Activated T-cell treated with anti-CD3 and anti-CD28 coated beads, Interleukin-2, amount 50 U/mL, for 72 hours (primary cell): ENCODE data around the gene TLE7. TPM values are rescaled to one million over a fixed set of nuclear protein-coding genes. Genes with fewer than 3 reads are reported as not detected.

Source experiments
- ATAC-seq, 2 donors: fragments of 150-1000 bp; cut with Tn5 transposase; replicated peaks in 1 of 2; 2 replicates each; pipeline ENCODE4 v1.10.0; 2021; ENCODE audit warnings: moderate library complexity in 2 of 2, mild to moderate bottlenecking in 1 of 2
- DNase-seq, 2 donors: peaks; one replicate each; pipeline ENCODE4 v3.0.0; 2021 to 2022; ENCODE audit warnings: mixed read lengths in 1 of 2
- H3K27ac Mint-ChIP-seq: one replicate; pipeline ENCODE4 v1.8.0; 2022; ENCODE audit warnings: mild to moderate bottlenecking, moderate library complexity, mixed read lengths
- H3K27me3 Mint-ChIP-seq: one replicate; pipeline ENCODE4 v1.8.0; 2022; ENCODE audit warnings: low read depth, mixed read lengths
- H3K36me3 Mint-ChIP-seq, 2 donors: one replicate each; pipeline ENCODE4 v1.8.0; 2022; ENCODE audit warnings: mixed read lengths in 2 of 2, mild to moderate bottlenecking in 1 of 2; ENCODE audit not compliant: insufficient read depth in 2 of 2
- H3K4me1 Mint-ChIP-seq: one replicate; pipeline ENCODE4 v1.8.0; 2022; ENCODE audit warnings: low read depth, mixed read lengths
- H3K4me3 Mint-ChIP-seq, 2 donors: one replicate each; pipeline ENCODE4 v1.8.0; 2022; ENCODE audit warnings: mild to moderate bottlenecking in 2 of 2, mixed read lengths in 2 of 2, moderate library complexity in 2 of 2
- H3K9me3 Mint-ChIP-seq, 2 donors: one replicate each; pipeline ENCODE4 v1.8.0; 2022; ENCODE audit warnings: mixed read lengths in 2 of 2
- total RNA-seq, 2 donors: library from RNA; stranded (reverse); gene quantifications; one replicate each; pipeline ENCODE4 v1.2.3, GENCODE V29; 2022

Gene TLE7
- total RNA-seq, 2 donors from 2014 or later = not detected

GRCh38 chr16:71467810-71468209 lies 26.0 kb upstream of the TLE7 start:
- Mint-ChIP-seq H3K4me3 (no peak overlapping the region), H3K4me1 (peaks cover 9% of the 10 kb centered on the region), H3K27ac (no peak overlapping the region), H3K27me3 (no peaks in the 10 kb centered on the region), H3K36me3 (no peaks in the 10 kb centered on the region), H3K9me3 (peaks cover 0 to 2% of the 10 kb centered on the region in 2 donors)
- ATAC-seq = peak in 1 of 2 donors; percentile 30
- peak; percentile 32 to 40 for DNase-seq

GRCh38 chr16:71464231-71464630 lies 22.4 kb upstream of the TLE7 start:
- DNase-seq (no peak), ATAC-seq (no peak)
- Mint-ChIP-seq H3K4me3 (no peak overlapping the region), H3K27me3 (no peaks in the 10 kb centered on the region), H3K36me3 (no peaks in the 10 kb centered on the region), H3K4me1 (peaks cover 31% of the 10 kb centered on the region), H3K9me3 (peaks cover 0 to 2% of the 10 kb centered on the region in 2 donors), H3K27ac (no peak overlapping the region)

- H3K27ac Mint-ChIP-seq = peak within 1 kb of the TSS; percentile 90
- H3K4me3 Mint-ChIP-seq = peak within 1 kb of the TSS; percentile 83 to 86
- ATAC-seq (peak; percentile 100), DNase-seq (peak; percentile 82 to 90)
- H3K4me1 Mint-ChIP-seq = peaks cover 36% of the 10 kb centered on the region
- peaks cover 0 to 2% of the 10 kb centered on the region in 2 donors for H3K9me3 Mint-ChIP-seq
- H3K27me3 Mint-ChIP-seq = no peaks in the 10 kb centered on the region
- H3K36me3 Mint-ChIP-seq = no peaks in the 10 kb centered on the region
These were observed 20.1 kb upstream of the TLE7 start, which contains the start of gene ZNF23 for GRCh38 chr16:71461686-71462648. Gene ZNF23, minus strand, starts transcription at chr16:71462247. Its CDS starts 5,451 bp downstream, at chr16:71456796.

- H3K4me3 Mint-ChIP-seq = peak overlapping the region; percentile 83 to 86
- ATAC-seq = no peak
- no peaks in the 10 kb centered on the region for H3K27me3 Mint-ChIP-seq
- H3K36me3 Mint-ChIP-seq = peaks cover 3 to 4% of the 10 kb centered on the region in 2 donors
- H3K9me3 Mint-ChIP-seq = peaks cover 0 to 2% of the 10 kb centered on the region in 2 donors
- H3K27ac Mint-ChIP-seq = peak overlapping the region; percentile 90
- H3K4me1 Mint-ChIP-seq = peaks cover 36% of the 10 kb centered on the region
- DNase-seq = no peak
These were observed 19.1 kb upstream of the TLE7 start for GRCh38 chr16:71460941-71461340.

GRCh38 chr16:71460236-71460635 lies 18.4 kb upstream of the TLE7 start:
- Mint-ChIP-seq H3K27me3 (no peaks in the 10 kb centered on the region), H3K9me3 (peaks cover 0 to 2% of the 10 kb centered on the region in 2 donors), H3K27ac (no peak overlapping the region), H3K4me1 (peaks cover 36% of the 10 kb centered on the region), H3K4me3 (peak overlapping the region in 1 of 2 donors; percentile 86), H3K36me3 (peaks cover 4% of the 10 kb centered on the region in 2 donors)
- no peak for ATAC-seq
- no peak for DNase-seq

- H3K36me3 Mint-ChIP-seq = peaks cover 9 to 12% of the 10 kb centered on the region in 2 donors
- H3K27ac Mint-ChIP-seq = no peak overlapping the region
- ATAC-seq (no peak), DNase-seq (no peak)
- H3K9me3 Mint-ChIP-seq = peaks cover 0 to 2% of the 10 kb centered on the region in 2 donors
- H3K27me3 Mint-ChIP-seq = no peaks in the 10 kb centered on the region
- peaks cover 36% of the 10 kb centered on the region for H3K4me1 Mint-ChIP-seq
- H3K4me3 Mint-ChIP-seq = no peak overlapping the region
These were observed 17.7 kb upstream of the TLE7 start for GRCh38 chr16:71459510-71459909.

DNA sequence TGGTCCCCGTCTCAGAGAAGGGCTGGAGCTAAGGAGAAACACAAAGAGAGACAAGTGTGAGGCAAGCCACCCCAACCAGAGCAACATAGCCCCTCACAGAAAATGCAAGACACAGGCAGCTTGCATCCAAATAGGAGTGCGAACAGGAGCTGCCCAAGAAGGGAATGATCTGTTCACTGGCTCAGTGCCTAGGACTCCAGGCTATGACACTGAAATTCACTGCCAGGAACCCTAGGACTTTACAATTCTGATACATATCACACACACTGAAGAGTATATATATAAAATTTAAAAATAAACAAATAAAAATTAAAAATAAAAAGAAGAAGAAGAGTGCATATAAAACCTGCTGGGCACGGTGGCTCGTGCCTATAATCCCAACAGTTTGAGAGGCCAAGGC lies 14.9 kb upstream of the TLE7 start:
- no peak overlapping the region for H3K27ac Mint-ChIP-seq
- peaks cover 3 to 5% of the 10 kb centered on the region in 2 donors for H3K9me3 Mint-ChIP-seq
- H3K4me3 Mint-ChIP-seq = no peak overlapping the region
- ATAC-seq = no peak
- no peak for DNase-seq
- no peaks in the 10 kb centered on the region for H3K27me3 Mint-ChIP-seq
- peaks cover 24 to 35% of the 10 kb centered on the region in 2 donors for H3K36me3 Mint-ChIP-seq
- H3K4me1 Mint-ChIP-seq = peaks cover 20% of the 10 kb centered on the region

- H3K4me3 Mint-ChIP-seq = no peak overlapping the region
- no peak for ATAC-seq
- peaks cover 15 to 19% of the 10 kb centered on the region in 2 donors for H3K9me3 Mint-ChIP-seq
- H3K4me1 Mint-ChIP-seq = no peaks in the 10 kb centered on the region
- H3K36me3 Mint-ChIP-seq = peaks cover 54 to 72% of the 10 kb centered on the region in 2 donors
- no peaks in the 10 kb centered on the region for H3K27me3 Mint-ChIP-seq
- no peak for DNase-seq
- H3K27ac Mint-ChIP-seq = no peak overlapping the region
These were observed 11.2 kb upstream of the TLE7 start for GRCh38 chr16:71453036-71453435.

- Mint-ChIP-seq H3K4me3 (no peak overlapping the region), H3K9me3 (peaks cover 18 to 25% of the 10 kb centered on the region in 2 donors), H3K36me3 (peaks cover 44 to 68% of the 10 kb centered on the region in 2 donors), H3K27me3 (no peaks in the 10 kb centered on the region), H3K4me1 (no peaks in the 10 kb centered on the region), H3K27ac (no peak overlapping the region)
- DNase-seq (no peak), ATAC-seq (no peak)
These were observed 7.2 kb upstream of the TLE7 start for GRCh38 chr16:71449020-71449419.

- H3K9me3 Mint-ChIP-seq = peaks cover 21 to 28% of the 10 kb centered on the region in 2 donors
- no peaks in the 10 kb centered on the region for H3K4me1 Mint-ChIP-seq
- no peak overlapping the region for H3K4me3 Mint-ChIP-seq
- no peak for ATAC-seq
- DNase-seq = no peak
- H3K36me3 Mint-ChIP-seq = peaks cover 46 to 65% of the 10 kb centered on the region in 2 donors
- no peak overlapping the region for H3K27ac Mint-ChIP-seq
- no peaks in the 10 kb centered on the region for H3K27me3 Mint-ChIP-seq
These were observed 6.5 kb upstream of the TLE7 start for GRCh38 chr16:71448274-71448866.

- Mint-ChIP-seq H3K9me3 (peaks cover 6 to 14% of the 10 kb centered on the region in 2 donors), H3K4me3 (no peak overlapping the region), H3K27ac (no peak overlapping the region), H3K27me3 (peaks cover 7% of the 10 kb centered on the region), H3K36me3 (peaks cover 13 to 20% of the 10 kb centered on the region in 2 donors), H3K4me1 (no peaks in the 10 kb centered on the region)
- ATAC-seq = no peak
- no peak for DNase-seq
These were observed 1.9 kb upstream of the TLE7 start for GRCh38 chr16:71443714-71444113.

- H3K9me3 Mint-ChIP-seq = peaks cover 6 to 7% of the 10 kb centered on the region in 2 donors
- peak; percentile 39 to 44 for ATAC-seq
These were observed 355 bp downstream of the TLE7 start for GRCh38 chr16:71441348-71442050.

More at GRCh38 chr16:71441348-71442050, 355 bp downstream of the TLE7 start:
- peaks cover 21% of the 10 kb centered on the region for H3K27me3 Mint-ChIP-seq
- no peak overlapping the region for H3K27ac Mint-ChIP-seq
- no peaks in the 10 kb centered on the region for H3K4me1 Mint-ChIP-seq
- peak; percentile 31 to 33 for DNase-seq
- peaks cover 4 to 5% of the 10 kb centered on the region in 2 donors for H3K36me3 Mint-ChIP-seq
- no peak overlapping the region for H3K4me3 Mint-ChIP-seq
